Endothelial cell of umbilical vein (primary cell): ENCODE data around the gene LRRN1. TPM values are rescaled to one million over a fixed set of nuclear protein-coding genes. Genes with fewer than 3 reads are reported as not detected.

Experiments used
- BruUV-seq: library from RNA; stranded (reverse); fragments of 400-500 nt; replicated peaks from 2 replicates; lab custom pipeline; 2021; lab: Mats Ljungman, UMichigan
- CTCF ChIA-PET: fragments of 300-600, 350-600 bp; sonication (Branson Sonifier 250); formaldehyde crosslinking; loops from one replicate; lab custom pipeline; 2021; ENCODE audit warnings: antibody characterized with exemption, inconsistent platforms; lab: Charles Lee
- POLR2A ChIA-PET: fragments of 300-600, 350-600 bp; sonication (Branson Sonifier 250); formaldehyde crosslinking; loops from one replicate; lab custom pipeline; 2021; ENCODE audit warnings: antibody characterized with exemption, inconsistent platforms; lab: Charles Lee
- DNase-seq: peaks from one replicate; pipeline ENCODE4 v3.0.0-alpha.2; 2011; ENCODE audit warnings: low read depth, low spot score
- FAIRE-seq: peaks from 2 replicates; lab custom pipeline; 2011; peaks lifted over from hg19 to GRCh38; lab: Jason Lieb, UNC
- H2AFZ ChIP-seq: 2 replicates; pipeline ENCODE4 v1.6.0; 2012; ENCODE audit warnings: low read depth, low read length, control low read depth, inconsistent platforms
- H3K27ac ChIP-seq: 2 replicates; pipeline ENCODE4 v1.5.1; 2011; ENCODE audit warnings: low read depth, mild to moderate bottlenecking, control low read depth, low read length, moderate library complexity; ENCODE audit not compliant: insufficient read depth
- H3K27me3 ChIP-seq, 2 experiments: 2 replicates each; pipeline versions ENCODE4 v1.6.0 to v1.6.1; 2011; ENCODE audit warnings: low read length in 2 of 2, mixed read lengths in 1 of 2; ENCODE audit not compliant: control insufficient read depth in 2 of 2, insufficient read depth in 2 of 2
- H3K36me3 ChIP-seq, 2 experiments: 2 replicates in 1 of 2; 3 replicates in 1 of 2; pipeline ENCODE4 v1.5.1; 2011; ENCODE audit warnings: low read length in 2 of 2, mild to moderate bottlenecking in 1 of 2, moderate library complexity in 1 of 2; ENCODE audit not compliant: control insufficient read depth in 2 of 2, insufficient read depth in 2 of 2; ENCODE audit errors: extremely low read depth in 1 of 2
- H3K4me1 ChIP-seq: 3 replicates; pipeline ENCODE4 v1.5.1; 2011; ENCODE audit warnings: mild to moderate bottlenecking, low read length; ENCODE audit not compliant: control insufficient read depth, insufficient read depth; ENCODE audit errors: extremely low read depth
- H3K4me2 ChIP-seq: 2 replicates; pipeline ENCODE4 v1.6.1; 2011; ENCODE audit warnings: low read length, control low read depth, mixed read lengths; ENCODE audit not compliant: insufficient read depth
- H3K4me3 ChIP-seq, 3 experiments: fragments of 200-600 bp in 1 of 3; sonication (generic), shearing (Covaris generic) in 1 of 3; replicated peaks in 1 of 3; 2 replicates each; pipeline ENCODE4 v1.5.1; 2011 to 2016; ENCODE audit warnings: control low read depth in 3 of 3, low read length in 3 of 3, mild to moderate bottlenecking in 2 of 3, inconsistent platforms in 1 of 3, low read depth in 1 of 3, moderate library complexity in 1 of 3; ENCODE audit not compliant: insufficient read depth in 1 of 3
- H3K79me2 ChIP-seq: 2 replicates; pipeline ENCODE4 v1.6.0; 2012; ENCODE audit warnings: low read length, inconsistent platforms; ENCODE audit not compliant: control insufficient read depth, insufficient read depth
- H3K9ac ChIP-seq: replicated peaks from 2 replicates; pipeline ENCODE3; 2011; ENCODE audit warnings: low read length, control low read depth; ENCODE audit not compliant: insufficient read depth; ENCODE audit errors: extremely low read depth
- H3K9me1 ChIP-seq: replicated peaks from 3 replicates; pipeline ENCODE4 v1.6.0; 2011; ENCODE audit warnings: mild to moderate bottlenecking, low read length; ENCODE audit not compliant: control insufficient read depth, insufficient read depth; ENCODE audit errors: extremely low read depth
- H3K9me3 ChIP-seq: replicated peaks from 2 replicates; pipeline ENCODE4 v1.5.1; 2012; ENCODE audit warnings: low read length, inconsistent platforms; ENCODE audit not compliant: control insufficient read depth, insufficient read depth
- H4K20me1 ChIP-seq: replicated peaks from 2 replicates; pipeline ENCODE3; 2011; ENCODE audit warnings: mild to moderate bottlenecking, low read length; ENCODE audit not compliant: control insufficient read depth, insufficient read depth; ENCODE audit errors: extremely low read depth
- CTCF ChIP-seq, 2 donors: IDR thresholded peaks; 1 replicate in 1 of 2; 2 replicates in 1 of 2; pipeline ENCODE4 v1.5.1; 2011; ENCODE audit warnings: low read length in 2 of 2, mild to moderate bottlenecking in 2 of 2, moderate library complexity in 2 of 2, control low read depth in 1 of 2, inconsistent platforms in 1 of 2, low read depth in 1 of 2; ENCODE audit not compliant: insufficient read depth in 1 of 2; ENCODE audit errors: extremely low read depth in 1 of 2
- EZH2 ChIP-seq: IDR thresholded peaks from 2 replicates; pipeline ENCODE4 v1.6.1; 2012; ENCODE audit warnings: borderline replicate concordance, low read depth, mild to moderate bottlenecking, moderate library complexity, low read length, inconsistent platforms; ENCODE audit not compliant: severe bottlenecking
- FOS ChIP-seq: IDR thresholded peaks from 2 replicates; pipeline ENCODE4 v1.6.1; 2011; ENCODE audit warnings: mild to moderate bottlenecking, low read length, moderate library complexity, borderline replicate concordance; ENCODE audit not compliant: insufficient read depth
- GATA2 ChIP-seq: IDR thresholded peaks from 2 replicates; pipeline ENCODE4 v1.7.0; 2011; ENCODE audit warnings: low read depth, mild to moderate bottlenecking, moderate library complexity, mixed read lengths, low read length; ENCODE audit not compliant: insufficient read length, insufficient read depth
- JUN ChIP-seq: IDR thresholded peaks from 2 replicates; pipeline ENCODE4 v1.6.1; 2011; ENCODE audit warnings: borderline replicate concordance, low read depth; ENCODE audit not compliant: insufficient read length, insufficient read depth
- MAX ChIP-seq: IDR thresholded peaks from 2 replicates; pipeline ENCODE4 v1.6.1; 2011; ENCODE audit not compliant: insufficient read depth, insufficient read length
- MYC ChIP-seq: IDR thresholded peaks from one replicate; pipeline ENCODE4 v1.6.1; 2011; ENCODE audit warnings: mild to moderate bottlenecking, low read depth, low read length
- POLR2A ChIP-seq: IDR thresholded peaks from 2 replicates; pipeline ENCODE4 v1.6.1; 2012; ENCODE audit warnings: low read depth, mild to moderate bottlenecking, control low read depth, low read length
- POLR2AphosphoS5 ChIP-seq: IDR thresholded peaks from 2 replicates; pipeline ENCODE4 v1.6.1; 2012; ENCODE audit warnings: low read depth, mild to moderate bottlenecking, control low read depth, low read length, moderate library complexity; ENCODE audit not compliant: insufficient read depth
- dilution Hi-C: fragments of 300-500 bp; cut with MboI; formaldehyde crosslinking; loops from one replicate; pipeline ENCODE4 v1.15.0; 2019; ENCODE audit warnings: low sequenced_read_pairs; ENCODE audit not compliant: extremely low pct_ligation_motif_present
- intact Hi-C: fragments of 100-400 bp; cut with micrococcal nuclease; formaldehyde crosslinking; loops from one replicate; pipeline ENCODE4 v1.10.0; 2022
- polyA plus RNA-seq, 4 experiments: library from polyadenylated mRNA; depleted of rRNA in 3 of 4; stranded (reverse) in 3 of 4; unstranded in 1 of 4; fragments of >200 nt; gene quantifications; 2 replicates each; pipeline versions ENCODE4 v1.2.1 to v1.2.3, GENCODE V29; 2011 to 2012; ENCODE audit warnings: missing spikeins in 1 of 4
- total RNA-seq: library from RNA; stranded (reverse); gene quantifications from 2 replicates; pipeline ENCODE4 v1.2.3, GENCODE V29; 2021

The LRRN1 gene
- total and polyA plus RNA-seq, 2 donors (not counting 3 experiments of a cell fraction or from before 2014, with no cell fraction given): 0.04 TPM; not detected in 1

- no TSS peak for BruUV-seq
- no peak overlapping the region for H3K9ac ChIP-seq
Measured at GRCh38 chr3:3800685-3801493, 1.7 kb downstream of the LRRN1 start.

More at GRCh38 chr3:3800685-3801493, 1.7 kb downstream of the LRRN1 start:
- no peaks in the 10 kb centered on the region for H4K20me1 ChIP-seq
- H3K79me2 ChIP-seq: no peaks in the 10 kb centered on the region
- intact Hi-C loops: no loop called here
- no peaks in the 10 kb centered on the region for H3K4me1 ChIP-seq
- peaks cover 15 to 30% of the 10 kb centered on the region in 2 experiments for H3K27me3 ChIP-seq
- no peak overlapping the region for H3K27ac ChIP-seq
- ChIA-PET POLR2A (no interaction called here), CTCF (no interaction called here)
- no peak overlapping the region for H3K4me2 ChIP-seq
- no peak overlapping the region for H3K4me3 ChIP-seq
- FAIRE-seq (no peak), DNase-seq (no peak)
- no peak overlapping the region for H2AFZ ChIP-seq
- no peaks in the 10 kb centered on the region for H3K9me1 ChIP-seq
- no peak for TF ChIP-seq EZH2
- no peak for TF ChIP-seq FOS
- no peak for TF ChIP-seq MAX
- TF ChIP-seq POLR2AphosphoS5: no peak
- TF ChIP-seq GATA2: no peak
- no peak for TF ChIP-seq MYC
- no peak for TF ChIP-seq JUN
- TF ChIP-seq POLR2A: no peak
- no peak for TF ChIP-seq CTCF (IDR thresholded peaks at IDR 0.05; ENCODE audit: extremely low read depth in 1 of 2, insufficient read depth in 1 of 2, low read depth in 1 of 2, low read length in 2 of 2)
- H3K36me3 ChIP-seq: no peaks in the 10 kb centered on the region
- H3K9me3 ChIP-seq: no peaks in the 10 kb centered on the region
- dilution Hi-C loops: no loop called here
